HUES6 (cell line): Measurements from ENCODE around the gene EPN3.

Experiments
- H3K27ac ChIP-seq: 2 replicates; pipeline ENCODE4 v1.7.0; 2013; ENCODE audit warnings: low read depth, mild to moderate bottlenecking, low read length, inconsistent platforms
- H3K27me3 ChIP-seq: 2 replicates; pipeline ENCODE4 v1.6.1; 2013; ENCODE audit warnings: low read length; ENCODE audit not compliant: control insufficient read depth, insufficient read depth
- H3K36me3 ChIP-seq: 2 replicates; pipeline ENCODE4 v1.6.1; 2013; ENCODE audit warnings: low read length; ENCODE audit not compliant: control insufficient read depth, insufficient read depth
- H3K4me1 ChIP-seq: 2 replicates; pipeline ENCODE4 v1.6.1; 2013; ENCODE audit warnings: low read length; ENCODE audit not compliant: control insufficient read depth, insufficient read depth
- H3K4me3 ChIP-seq: 2 replicates; pipeline ENCODE4 v1.5.1; 2013; ENCODE audit warnings: low read depth, low read length
- H3K9ac ChIP-seq: one replicate; pipeline ENCODE4 v1.6.1; 2013; ENCODE audit warnings: mild to moderate bottlenecking, low read length
- H3K9me3 ChIP-seq: 2 replicates; pipeline ENCODE4 v1.6.1; 2013; ENCODE audit warnings: low read depth, low read length; ENCODE audit not compliant: control insufficient read depth, insufficient read depth

EPN3 gene

DNA sequence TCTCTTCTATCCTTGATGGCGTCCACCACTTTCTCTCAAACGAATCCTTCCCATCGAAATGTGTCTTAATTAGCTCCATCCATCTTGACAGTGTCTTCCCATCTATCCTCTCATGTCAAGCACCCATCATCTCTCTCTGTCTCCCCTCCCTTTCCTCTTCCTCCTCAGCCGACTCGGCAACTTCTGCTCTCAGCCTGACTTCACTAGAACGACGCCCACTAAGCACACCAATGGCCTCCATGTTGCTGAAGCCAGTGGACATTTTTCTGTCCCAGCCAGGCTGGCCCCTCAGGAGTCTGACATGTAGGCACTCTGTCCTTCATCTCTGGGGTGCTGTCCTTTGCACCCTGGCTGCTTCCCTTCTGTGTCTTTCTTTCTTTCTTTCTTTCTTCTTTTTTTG lies 12.0 kb downstream of the EPN3 start:
- Histone ChIP-seq H3K9me3 (no peaks in the 10 kb centered on the region), H3K9ac (no peak overlapping the region), H3K27ac (no peak overlapping the region), H3K36me3 (no peaks in the 10 kb centered on the region), H3K27me3 (peaks cover 11% of the 10 kb centered on the region), H3K4me3 (no peak overlapping the region), H3K4me1 (peaks cover 36% of the 10 kb centered on the region)

DNA sequence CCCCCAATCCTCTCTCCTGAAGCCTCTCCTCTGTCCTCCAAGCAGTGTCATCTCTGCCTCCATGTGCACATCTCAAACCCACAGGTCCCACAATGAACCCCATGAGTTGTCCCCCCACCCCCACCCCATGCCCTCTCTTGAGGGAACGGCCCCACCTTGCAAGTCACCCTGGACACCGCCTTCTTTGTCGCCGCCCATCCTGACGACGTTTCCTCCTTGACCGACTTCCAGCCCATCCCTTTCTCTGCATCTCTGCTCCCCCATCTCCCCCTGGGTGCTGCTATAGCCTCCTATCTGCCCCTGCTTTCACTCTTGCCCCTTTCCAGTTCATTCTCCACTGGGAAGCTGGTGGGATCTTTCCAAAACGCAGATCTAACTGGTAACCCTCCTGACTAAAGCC lies 12.8 kb downstream of the EPN3 start:
- Histone ChIP-seq H3K36me3 (no peaks in the 10 kb centered on the region), H3K9me3 (no peaks in the 10 kb centered on the region), H3K27ac (no peak overlapping the region), H3K27me3 (peaks cover 11% of the 10 kb centered on the region), H3K4me3 (no peak overlapping the region), H3K4me1 (peaks cover 31% of the 10 kb centered on the region), H3K9ac (no peak overlapping the region)

DNA sequence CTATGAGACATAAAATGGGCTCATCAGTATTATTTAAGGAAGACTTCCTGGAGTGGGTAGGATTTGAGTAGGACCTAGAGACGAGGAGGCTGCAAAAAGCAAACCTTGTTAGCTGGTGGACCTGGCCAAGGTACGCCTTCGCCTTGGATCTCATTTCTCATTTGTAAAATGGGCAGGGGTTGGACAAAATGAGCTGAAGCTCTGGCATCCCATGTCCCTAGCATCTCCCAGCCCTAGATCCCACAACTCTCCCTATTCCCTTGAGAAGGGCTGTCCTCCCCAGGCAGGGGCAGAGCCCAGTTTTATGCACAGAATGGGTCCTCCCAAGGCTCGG lies 14.1 kb downstream of the EPN3 start:
- Histone ChIP-seq H3K27me3 (peaks cover 3% of the 10 kb centered on the region), H3K9me3 (no peaks in the 10 kb centered on the region), H3K27ac (no peak overlapping the region), H3K36me3 (no peaks in the 10 kb centered on the region), H3K4me1 (peaks cover 19% of the 10 kb centered on the region), H3K4me3 (peak overlapping the region; percentile 68; the same call in 1 of the 2 replicates), H3K9ac (no peak overlapping the region)

DNA sequence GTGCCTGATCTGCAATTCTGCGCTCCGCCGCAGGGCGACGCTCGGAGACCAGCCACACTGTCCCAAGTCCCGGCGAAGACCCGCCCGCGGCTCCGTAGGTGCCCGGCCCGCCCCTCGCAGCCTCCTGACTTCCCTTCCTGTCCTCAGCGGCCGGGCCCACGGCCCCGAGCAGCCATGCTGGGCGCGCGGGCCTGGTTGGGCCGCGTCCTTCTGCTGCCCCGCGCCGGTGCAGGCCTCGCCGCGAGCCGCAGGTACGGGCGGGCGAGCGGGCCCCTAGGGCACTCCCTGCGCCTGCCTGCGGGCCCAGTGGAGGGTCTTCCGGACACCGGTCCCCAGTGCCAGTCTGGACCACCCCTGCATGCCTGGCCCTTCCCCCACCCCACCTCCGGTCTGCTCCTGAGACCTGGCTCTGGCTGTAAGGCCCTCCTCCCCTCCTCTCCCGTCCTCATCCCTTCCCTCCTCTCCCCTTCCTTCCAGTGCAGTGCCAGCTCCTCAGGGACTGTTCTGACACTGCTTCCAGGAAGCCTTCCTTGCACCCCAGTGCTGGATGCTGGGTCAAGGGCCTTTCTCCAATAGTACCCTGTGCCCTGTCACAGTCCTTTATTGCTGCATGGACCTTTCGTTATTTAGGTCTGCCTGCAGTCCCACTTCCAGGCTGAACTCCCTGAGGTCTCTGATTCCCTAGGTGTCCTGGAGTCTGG lies 14.7 kb downstream of the EPN3 start, which contains the start of gene SPATA20:
Gene SPATA20, plus strand, starts transcription at position 140 of the 701 bp plus-strand sequence. Its CDS starts 35 bp downstream, at position 175.
- H3K27me3 ChIP-seq: peaks cover 2% of the 10 kb centered on the region
- no peaks in the 10 kb centered on the region for H3K9me3 ChIP-seq
- H3K4me1 ChIP-seq: peaks cover 18% of the 10 kb centered on the region
- peak within 1 kb of the TSS; percentile 80 for H3K27ac ChIP-seq
- H3K36me3 ChIP-seq: no peaks in the 10 kb centered on the region
- peak within 1 kb of the TSS; percentile 77 for H3K9ac ChIP-seq
- H3K4me3 ChIP-seq: peak within 1 kb of the TSS; percentile 68

DNA sequence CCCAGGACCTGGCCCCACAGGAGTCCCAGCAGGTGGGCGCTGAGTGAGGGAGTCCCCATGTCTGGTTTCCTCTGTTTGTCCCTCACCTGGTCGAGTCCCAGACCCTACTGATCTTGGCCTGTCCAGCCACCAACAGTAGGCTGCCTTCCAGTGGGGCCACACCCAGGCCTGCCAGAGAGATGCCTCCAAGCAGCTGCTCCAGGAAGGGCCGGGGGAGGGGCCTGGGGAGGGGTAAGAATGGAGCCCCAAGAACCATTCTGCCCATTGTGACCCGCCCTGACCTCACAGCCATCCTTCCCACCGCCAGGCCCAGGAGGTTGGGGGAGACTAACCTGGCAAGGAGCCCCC lies 15.2 kb downstream of the EPN3 start:
- no peak overlapping the region for H3K27ac ChIP-seq
- no peaks in the 10 kb centered on the region for H3K36me3 ChIP-seq
- peaks cover 13% of the 10 kb centered on the region for H3K4me1 ChIP-seq
- H3K9me3 ChIP-seq: no peaks in the 10 kb centered on the region
- H3K27me3 ChIP-seq: peaks cover 2% of the 10 kb centered on the region
- H3K9ac ChIP-seq: no peak overlapping the region
- H3K4me3 ChIP-seq: peak overlapping the region; percentile 68

DNA sequence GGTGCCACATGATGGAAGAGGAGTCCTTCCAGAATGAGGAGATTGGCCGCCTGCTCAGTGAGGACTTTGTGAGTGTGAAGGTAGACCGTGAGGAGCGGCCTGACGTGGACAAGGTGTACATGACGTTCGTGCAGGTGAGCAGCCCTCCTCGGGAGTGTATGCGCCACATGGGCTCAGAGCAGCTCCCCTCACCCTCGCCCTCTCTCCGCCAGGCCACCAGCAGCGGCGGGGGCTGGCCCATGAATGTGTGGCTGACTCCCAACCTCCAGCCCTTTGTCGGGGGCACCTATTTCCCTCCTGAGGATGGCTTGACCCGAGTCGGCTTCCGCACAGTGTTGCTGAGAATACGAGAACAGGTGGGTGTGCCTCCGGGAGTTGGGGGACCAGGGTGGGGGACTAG lies 16.3 kb downstream of the EPN3 start:
- no peak overlapping the region for H3K9ac ChIP-seq

DNA sequence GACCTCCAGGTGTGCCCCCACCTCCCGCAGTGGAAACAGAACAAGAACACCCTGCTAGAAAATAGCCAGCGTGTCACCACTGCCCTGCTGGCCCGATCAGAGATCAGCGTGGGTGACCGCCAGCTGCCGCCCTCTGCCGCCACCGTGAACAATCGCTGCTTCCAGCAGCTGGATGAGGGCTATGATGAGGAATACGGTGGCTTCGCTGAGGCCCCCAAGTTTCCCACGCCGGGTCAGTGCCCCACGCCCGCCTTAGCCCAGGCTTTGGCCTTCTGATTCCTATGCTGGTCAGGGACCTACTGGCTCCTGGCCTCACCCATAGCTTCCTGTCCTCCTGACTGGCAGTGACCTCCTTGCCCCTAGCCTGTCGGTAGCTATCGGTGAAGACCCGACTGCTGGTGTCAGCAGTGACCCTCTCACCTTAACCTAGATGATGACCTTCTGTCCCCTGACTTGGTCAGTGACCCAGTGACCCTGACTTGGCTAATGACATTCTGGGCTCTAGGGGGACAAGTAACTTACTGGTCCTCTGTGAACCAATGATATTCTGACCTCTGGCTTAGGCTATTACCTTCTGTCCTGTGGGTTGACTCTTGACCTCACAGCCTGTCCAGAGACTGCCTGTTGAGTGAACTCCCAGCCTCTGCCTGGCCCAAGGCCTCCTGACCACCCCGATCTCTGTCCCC lies 16.9 kb downstream of the EPN3 start:
- Histone ChIP-seq H3K9ac (no peak overlapping the region), H3K4me3 (no peak overlapping the region), H3K9me3 (no peaks in the 10 kb centered on the region), H3K27me3 (peaks cover 2% of the 10 kb centered on the region), H3K36me3 (no peaks in the 10 kb centered on the region), H3K27ac (no peak overlapping the region), H3K4me1 (peaks cover 8% of the 10 kb centered on the region)

More for the DNA sequence above, 16.3 kb downstream of the EPN3 start:
- Histone ChIP-seq H3K27ac (no peak overlapping the region), H3K9me3 (no peaks in the 10 kb centered on the region), H3K27me3 (peaks cover 2% of the 10 kb centered on the region), H3K4me3 (no peak overlapping the region), H3K36me3 (no peaks in the 10 kb centered on the region), H3K4me1 (peaks cover 8% of the 10 kb centered on the region)

DNA sequence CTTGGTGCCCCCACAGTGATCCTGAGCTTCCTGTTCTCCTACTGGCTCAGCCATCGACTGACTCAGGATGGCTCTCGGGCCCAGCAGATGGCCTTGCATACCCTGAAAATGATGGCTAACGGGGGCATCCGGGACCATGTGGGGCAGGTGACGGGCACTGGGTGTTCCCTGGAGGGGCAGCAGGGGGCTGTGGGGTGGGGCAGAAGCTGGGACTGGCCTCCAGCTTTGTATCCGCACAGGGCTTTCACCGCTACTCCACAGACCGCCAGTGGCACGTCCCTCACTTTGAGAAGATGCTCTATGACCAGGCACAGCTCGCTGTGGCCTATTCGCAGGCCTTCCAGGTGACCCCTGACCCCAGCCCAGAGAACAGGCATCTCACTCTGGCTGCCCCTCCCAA lies 17.4 kb downstream of the EPN3 start:
- no peaks in the 10 kb centered on the region for H3K36me3 ChIP-seq
- no peak overlapping the region for H3K9ac ChIP-seq
- no peak overlapping the region for H3K4me3 ChIP-seq
- no peak overlapping the region for H3K27ac ChIP-seq
- H3K9me3 ChIP-seq: no peaks in the 10 kb centered on the region
- H3K27me3 ChIP-seq: peaks cover 2% of the 10 kb centered on the region; the same call in 1 of the 2 replicates
- H3K4me1 ChIP-seq: peaks cover 8% of the 10 kb centered on the region

DNA sequence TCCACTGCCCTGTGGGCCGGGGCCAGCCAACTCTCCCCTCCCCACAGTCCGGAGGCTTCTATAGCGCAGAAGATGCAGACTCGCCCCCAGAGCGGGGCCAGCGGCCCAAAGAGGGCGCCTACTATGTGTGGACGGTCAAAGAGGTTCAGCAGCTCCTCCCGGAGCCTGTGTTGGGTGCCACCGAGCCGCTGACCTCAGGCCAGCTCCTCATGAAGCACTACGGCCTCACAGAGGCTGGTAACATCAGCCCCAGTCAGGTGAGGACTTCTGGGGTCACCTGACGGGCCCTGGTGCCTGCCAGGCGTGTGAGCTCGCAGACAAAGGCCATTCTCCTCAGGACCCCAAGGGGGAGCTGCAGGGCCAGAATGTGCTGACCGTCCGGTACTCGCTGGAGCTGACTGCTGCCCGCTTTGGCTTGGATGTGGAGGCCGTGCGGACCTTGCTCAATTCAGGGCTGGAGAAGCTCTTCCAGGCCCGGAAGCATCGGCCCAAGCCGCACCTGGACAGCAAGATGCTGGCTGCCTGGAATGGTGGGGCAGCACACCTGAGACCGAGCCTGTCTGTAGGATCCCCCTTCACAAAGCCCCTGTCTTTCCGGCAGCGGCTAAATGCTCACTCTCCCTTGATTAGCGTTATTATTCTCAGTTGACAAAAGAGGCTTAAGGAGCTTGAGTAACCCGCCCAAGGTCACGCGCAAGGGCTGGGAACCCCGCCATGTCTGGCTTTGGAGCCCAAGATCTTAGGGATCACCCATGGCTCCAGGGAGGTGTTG lies 18.3 kb downstream of the EPN3 start:
- Histone ChIP-seq H3K27me3 (no peaks in the 10 kb centered on the region), H3K4me1 (peaks cover 8% of the 10 kb centered on the region), H3K9ac (no peak overlapping the region), H3K27ac (no peak overlapping the region), H3K9me3 (no peaks in the 10 kb centered on the region), H3K36me3 (no peaks in the 10 kb centered on the region), H3K4me3 (no peak overlapping the region)

DNA sequence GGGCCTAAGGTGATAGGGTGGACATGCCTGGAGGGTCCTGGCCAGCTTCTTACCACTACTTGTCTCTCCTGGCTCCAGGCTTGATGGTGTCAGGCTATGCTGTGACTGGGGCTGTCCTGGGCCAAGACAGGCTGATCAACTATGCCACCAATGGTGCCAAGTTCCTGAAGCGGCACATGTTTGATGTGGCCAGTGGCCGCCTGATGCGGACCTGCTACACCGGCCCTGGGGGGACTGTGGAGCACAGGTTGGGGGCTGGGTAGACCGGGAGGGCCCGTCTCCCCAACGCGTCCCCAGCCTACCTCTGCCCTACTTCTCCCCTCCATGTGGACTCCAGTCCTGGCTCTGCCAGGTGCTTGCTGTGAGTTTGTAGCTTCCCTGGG lies 18.9 kb downstream of the EPN3 start:
- Histone ChIP-seq H3K4me1 (peaks cover 8% of the 10 kb centered on the region), H3K27ac (no peak overlapping the region), H3K9ac (no peak overlapping the region), H3K9me3 (no peaks in the 10 kb centered on the region), H3K27me3 (no peaks in the 10 kb centered on the region), H3K4me3 (no peak overlapping the region), H3K36me3 (no peaks in the 10 kb centered on the region)

DNA sequence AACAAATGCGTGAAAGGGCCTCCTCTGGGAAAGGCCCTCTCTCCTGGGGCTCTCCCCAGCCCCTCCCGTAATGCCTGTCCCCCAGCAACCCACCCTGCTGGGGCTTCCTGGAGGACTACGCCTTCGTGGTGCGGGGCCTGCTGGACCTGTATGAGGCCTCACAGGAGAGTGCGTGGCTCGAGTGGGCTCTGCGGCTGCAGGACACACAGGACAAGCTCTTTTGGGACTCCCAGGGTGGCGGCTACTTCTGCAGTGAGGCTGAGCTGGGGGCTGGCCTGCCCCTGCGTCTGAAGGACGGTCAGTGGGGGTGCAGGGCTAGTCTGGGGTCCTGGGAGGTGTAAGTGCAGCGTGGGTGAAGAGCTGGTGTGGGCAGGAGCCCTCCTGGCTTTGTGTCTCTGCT lies 19.3 kb downstream of the EPN3 start:
- no peaks in the 10 kb centered on the region for H3K9me3 ChIP-seq
- H3K27me3 ChIP-seq: peaks cover 4% of the 10 kb centered on the region
- H3K9ac ChIP-seq: no peak overlapping the region
- H3K36me3 ChIP-seq: no peaks in the 10 kb centered on the region
- no peak overlapping the region for H3K4me3 ChIP-seq
- H3K27ac ChIP-seq: no peak overlapping the region
- peaks cover 5% of the 10 kb centered on the region for H3K4me1 ChIP-seq
